ENCODE results near the gene TAF1B.

- TF ChIP-seq CTCF (IDR thresholded peaks at IDR 0.05) (no peak), POLR2A (IDR thresholded peaks at IDR 0.05) (no peak), POLR2AphosphoS5 (IDR thresholded peaks at IDR 0.05) (no peak), EP300 (IDR thresholded peaks at IDR 0.05; ENCODE audit: low read depth) (no peak)
Measured at GRCh38 chr2:9887513-9887912, 44.2 kb downstream of the TAF1B start.

Measured in transverse colon (tissue), 4 donors.